ENCODE data around the gene ZNF57.
A peak's percentile ranks its signal among the peaks of the same experiment; 100 is the strongest.
"Not testable (repeated sequence)": the region's sequence is repeated elsewhere in the genome, so short reads cannot be mapped to it uniquely, and the experiment has no call there.

The ZNF57 gene

GRCh38 chr19:2900296-2901252 lies at the start of gene ZNF57:
TSS of gene ZNF57 (plus strand) at chr19:2900928. CDS start at chr19:2901046, 118 bp downstream.
- peak; percentile 94 for DNase-seq

- DNase-seq = no peak
Observed at GRCh38 chr19:2852598-2852997, 48.1 kb upstream of the ZNF57 start.

GRCh38 chr19:2853015-2853606 lies 47.6 kb upstream of the ZNF57 start:
- DNase-seq = no peak

GRCh38 chr19:2854849-2855248 lies 45.9 kb upstream of the ZNF57 start:
- DNase-seq = no peak

- no peak for DNase-seq
Observed at GRCh38 chr19:2856457-2857050, 44.2 kb upstream of the ZNF57 start.

GRCh38 chr19:2858864-2859263 lies 41.9 kb upstream of the ZNF57 start:
- DNase-seq = no peak

- DNase-seq = no peak
Observed at GRCh38 chr19:2863816-2864215, 36.9 kb upstream of the ZNF57 start.

GRCh38 chr19:2865334-2866100 lies 35.2 kb upstream of the ZNF57 start:
- DNase-seq = no peak

GRCh38 chr19:2866495-2867024 lies 34.2 kb upstream of the ZNF57 start:
- DNase-seq = no peak

- peak; percentile 53 for DNase-seq
Observed at GRCh38 chr19:2867025-2867991, 33.4 kb upstream of the ZNF57 start, which contains the start of gene ZNF556. TSS of gene ZNF556 (plus strand) at chr19:2867335. CDS start at chr19:2867422, 87 bp downstream.

GRCh38 chr19:2869618-2870017 lies 31.1 kb upstream of the ZNF57 start:
- no peak for DNase-seq

GRCh38 chr19:2872175-2872574 lies 28.6 kb upstream of the ZNF57 start:
- not testable (repeated sequence) for DNase-seq

GRCh38 chr19:2877398-2878331 lies 23.1 kb upstream of the ZNF57 start:
- no peak for DNase-seq

GRCh38 chr19:2883686-2884439 lies 16.9 kb upstream of the ZNF57 start:
- no peak for DNase-seq

- no peak for DNase-seq
Observed at GRCh38 chr19:2885736-2886135, 15.0 kb upstream of the ZNF57 start.

GRCh38 chr19:2887391-2887914 lies 13.3 kb upstream of the ZNF57 start:
- DNase-seq = peak; percentile 71

- no peak for DNase-seq
Observed at GRCh38 chr19:2888731-2889224, 11.9 kb upstream of the ZNF57 start.

GRCh38 chr19:2890531-2890930 lies 10.2 kb upstream of the ZNF57 start:
- peak; percentile 86 for DNase-seq

GRCh38 chr19:2896694-2897093 lies 4.0 kb upstream of the ZNF57 start:
- DNase-seq = no peak

All from NCI-H2171 treated with DMSO at 0.1 percent for 48 hours (cell line).